ENCODE data around the gene TFPT.
A peak's percentile ranks its signal among the peaks of the same experiment; 100 is the strongest.
"Not testable (repeated sequence)": the region's sequence is repeated elsewhere in the genome, so short reads cannot be mapped to it uniquely, and the experiment has no call there.

Gene TFPT

GRCh38 chr19:54124393-54124792 lies 8.9 kb upstream of the TFPT start:
- DNase-seq (ENCODE audit: low spot score) = no peak

GRCh38 chr19:54123682-54124081 lies 8.2 kb upstream of the TFPT start:
- DNase-seq (ENCODE audit: low spot score) = no peak

- DNase-seq (ENCODE audit: low spot score) = no peak
Observed at GRCh38 chr19:54121259-54121658, 5.8 kb upstream of the TFPT start.

GRCh38 chr19:54114340-54115108 lies 933 bp downstream of the TFPT start:
- DNase-seq (ENCODE audit: low spot score) = no peak

- no peak for DNase-seq (ENCODE audit: low spot score)
Observed at GRCh38 chr19:54109651-54110050, 5.8 kb downstream of the TFPT start.

GRCh38 chr19:54108496-54108895 lies 7.0 kb downstream of the TFPT start:
- DNase-seq (ENCODE audit: low spot score) = no peak

GRCh38 chr19:54107876-54108490 lies 7.5 kb downstream of the TFPT start:
- no peak for DNase-seq (ENCODE audit: low spot score)

GRCh38 chr19:54106716-54107115 lies 8.7 kb downstream of the TFPT start:
- no peak for DNase-seq (ENCODE audit: low spot score)

GRCh38 chr19:54105796-54106195 lies 9.7 kb downstream of the TFPT start:
- DNase-seq (ENCODE audit: low spot score) = no peak

- DNase-seq (ENCODE audit: low spot score) = no peak
Observed at GRCh38 chr19:54104998-54105715, 10.3 kb downstream of the TFPT start.

GRCh38 chr19:54102421-54103169 lies 12.9 kb downstream of the TFPT start, which contains the start of gene NDUFA3:
TSS of gene NDUFA3 (plus strand) at chr19:54102855. CDS start at chr19:54102879, 24 bp downstream.
- DNase-seq (ENCODE audit: low spot score) = peak; percentile 99

- no peak for DNase-seq (ENCODE audit: low spot score)
Observed at GRCh38 chr19:54100561-54100960, 14.9 kb downstream of the TFPT start, which contains the start of gene OSCAR. TSS of gene OSCAR (minus strand) at chr19:54100803. CDS start at chr19:54100792, 11 bp downstream.

- DNase-seq (ENCODE audit: low spot score) = not testable (repeated sequence)
Observed at GRCh38 chr19:54099903-54100255, 15.6 kb downstream of the TFPT start.

GRCh38 chr19:54099190-54099902 lies 16.1 kb downstream of the TFPT start:
- no peak for DNase-seq (ENCODE audit: low spot score)

- no peak for DNase-seq (ENCODE audit: low spot score)
Observed at GRCh38 chr19:54096617-54097106, 18.8 kb downstream of the TFPT start.

- not testable (repeated sequence) for DNase-seq (ENCODE audit: low spot score)
Observed at GRCh38 chr19:54095859-54096616, 19.4 kb downstream of the TFPT start.

GRCh38 chr19:54095136-54095858 lies 20.2 kb downstream of the TFPT start:
- DNase-seq (ENCODE audit: low spot score) = no peak

- no peak for DNase-seq (ENCODE audit: low spot score)
Observed at GRCh38 chr19:54094426-54095000, 20.9 kb downstream of the TFPT start.

- DNase-seq (ENCODE audit: low spot score) = no peak
Observed at GRCh38 chr19:54084410-54084809, 31.0 kb downstream of the TFPT start.

- no peak for DNase-seq (ENCODE audit: low spot score)
Observed at GRCh38 chr19:54081032-54081431, 34.4 kb downstream of the TFPT start, which contains the start of gene TARM1. TSS of gene TARM1 (minus strand) at chr19:54081365. CDS start at chr19:54081340, 25 bp downstream.

All from hematopoietic multipotent progenitor cell treated with erythropoietin and hydrocortisone succinate and interleukin-3 and kit ligand, for 17 days (in vitro differentiated cells).